HepG2 (cell line): ENCODE measurements around the gene DUS1L. TPM values are rescaled to one million over a fixed set of nuclear protein-coding genes. Genes with fewer than 3 reads are reported as not detected.

Source experiments
- BRD4 ChIP-seq: sonication (generic); formaldehyde crosslinking; IDR thresholded peaks from 2 replicates; pipeline ENCODE4 v1.4.0; 2020; ENCODE audit warnings: missing genetic modification reagents
- CSRNP2 ChIP-seq: sonication (generic); formaldehyde crosslinking; conservative IDR thresholded peaks from 2 replicates; pipeline ENCODE4 v1.8.0; 2022; ENCODE audit warnings: low read depth, missing genetic modification reagents
- E2F5 ChIP-seq: sonication (generic); formaldehyde crosslinking; conservative IDR thresholded peaks from 2 replicates; pipeline ENCODE4 v1.4.0; 2020; ENCODE audit warnings: missing genetic modification reagents
- HNF4A ChIP-seq: sonication (generic); formaldehyde crosslinking; IDR thresholded peaks from 2 replicates; pipeline ENCODE4 v1.4.0; 2020; ENCODE audit warnings: missing genetic modification reagents
- KDM5A ChIP-seq: fragments of 200-600 bp; sonication (generic); IDR thresholded peaks from 2 replicates; pipeline ENCODE4 v1.7.0; 2018; ENCODE audit warnings: antibody characterized with exemption, mild to moderate bottlenecking, low read length, borderline replicate concordance
- KLF15 ChIP-seq: sonication (generic); formaldehyde crosslinking; IDR thresholded peaks from 2 replicates; pipeline ENCODE4 v1.8.1; 2023; ENCODE audit warnings: borderline replicate concordance, mild to moderate bottlenecking, inconsistent platforms, missing genetic modification reagents, mixed read lengths
- TMF1 ChIP-seq: sonication (generic); formaldehyde crosslinking; IDR thresholded peaks from 2 replicates; pipeline ENCODE4 v1.8.1; 2022; ENCODE audit warnings: low read depth, missing genetic modification reagents
- ZMYM3 ChIP-seq: sonication (generic); formaldehyde crosslinking; IDR thresholded peaks from 2 replicates; pipeline ENCODE4 v1.5.1; 2020; ENCODE audit warnings: mild to moderate bottlenecking, missing genetic modification reagents
- ZNF142 ChIP-seq: sonication (generic); formaldehyde crosslinking; IDR thresholded peaks from 2 replicates; pipeline ENCODE4 v1.4.0; 2020; ENCODE audit warnings: missing genetic modification reagents
- ZNF18 ChIP-seq: sonication (generic); formaldehyde crosslinking; IDR thresholded peaks from 2 replicates; pipeline ENCODE4 v1.8.0; 2022; ENCODE audit warnings: mild to moderate bottlenecking, missing genetic modification reagents; ENCODE audit not compliant: insufficient replicate concordance
- ZNF326 ChIP-seq: sonication (generic); formaldehyde crosslinking; IDR thresholded peaks from 2 replicates; pipeline ENCODE4 v1.4.0; 2020; ENCODE audit warnings: missing genetic modification reagents, borderline replicate concordance
- ZNF432 ChIP-seq: sonication (generic); formaldehyde crosslinking; IDR thresholded peaks from 2 replicates; pipeline ENCODE4 v1.5.0; 2020; ENCODE audit warnings: missing genetic modification reagents, mild to moderate bottlenecking, borderline replicate concordance
- ZNF512B ChIP-seq: sonication (generic); formaldehyde crosslinking; IDR thresholded peaks from 2 replicates; pipeline ENCODE4 v1.5.1; 2020; ENCODE audit warnings: missing genetic modification reagents, mild to moderate bottlenecking, borderline replicate concordance
- ZNF547 ChIP-seq: sonication (generic); formaldehyde crosslinking; IDR thresholded peaks from 2 replicates; pipeline ENCODE4 v1.5.1; 2020; ENCODE audit warnings: mild to moderate bottlenecking, missing genetic modification reagents
- ZNF562 ChIP-seq: sonication (generic); formaldehyde crosslinking; IDR thresholded peaks from 2 replicates; pipeline ENCODE4 v1.8.0; 2022; ENCODE audit warnings: missing genetic modification reagents, borderline replicate concordance
- ZNF703 ChIP-seq: sonication (generic); formaldehyde crosslinking; IDR thresholded peaks from 2 replicates; pipeline ENCODE4 v1.5.1; 2020; ENCODE audit warnings: missing genetic modification reagents, mild to moderate bottlenecking, moderate library complexity, borderline replicate concordance
- ZNF883 ChIP-seq: sonication (generic); formaldehyde crosslinking; IDR thresholded peaks from 2 replicates; pipeline ENCODE4 v1.5.1; 2020; ENCODE audit warnings: mild to moderate bottlenecking, missing genetic modification reagents; ENCODE audit errors: not compliant biosample characterization
- polyA plus RNA-seq, 8 experiments: library from polyadenylated mRNA; depleted of rRNA in 3 of 8; stranded (reverse) in 7 of 8; unstranded in 1 of 8; fragments of >200 nt; fragmentation: Illumina TruSeq in 4 of 8; extraction: Trizol in 4 of 8; gene quantifications; 2 replicates each; pipeline versions ENCODE4 v1.2.1 to v1.2.3, GENCODE V29; 2011 to 2016; ENCODE audit warnings: low read depth in 4 of 8, missing spikeins in 1 of 8, mixed read lengths in 1 of 8; ENCODE audit not compliant: insufficient read depth in 1 of 8
- total RNA-seq, 5 experiments: library from RNA; depleted of rRNA; stranded (reverse); fragments of >200 nt; fragmentation: Illumina TruSeq; extraction: Trizol; gene quantifications; 2 replicates each; pipeline ENCODE4 v1.2.3, GENCODE V29; 2016; ENCODE audit warnings: low read depth in 1 of 5

The DUS1L gene
- total and polyA plus RNA-seq, 2 of the 13 experiments (the other 11 are each of a cell fraction or from before 2014, with no cell fraction given): 81.0 to 109 TPM

- no peak; the same call in 1 of the 2 replicates for TF ChIP-seq ZNF142
- no peak for TF ChIP-seq KLF15
- TF ChIP-seq ZNF512B (CRISPR knock-in tag): no peak
- TF ChIP-seq BRD4 (CRISPR knock-in tag): no peak
- TF ChIP-seq ZNF18 (CRISPR knock-in tag): no peak
- TF ChIP-seq ZNF432: no peak
- TF ChIP-seq ZMYM3 (CRISPR knock-in tag): no peak
- TF ChIP-seq CSRNP2: no peak
- no peak for TF ChIP-seq TMF1 (CRISPR knock-in tag)
- TF ChIP-seq KDM5A: peak; percentile 44; the same call in 1 of the 2 replicates
- TF ChIP-seq E2F5: no peak
- TF ChIP-seq ZNF326 (CRISPR knock-in tag): no peak
- no peak for TF ChIP-seq ZNF562 (CRISPR knock-in tag)
- TF ChIP-seq HNF4A (CRISPR knock-in tag): no peak
- TF ChIP-seq ZNF547 (CRISPR knock-in tag): peak; percentile 36; the same call in 1 of the 2 replicates
- TF ChIP-seq ZNF703: peak; percentile 27; the same call in 1 of the 2 replicates
- TF ChIP-seq ZNF883 (CRISPR knock-in tag): no peak
Measured at GRCh38 chr17:82097919-82098168, 32.2 kb upstream of the DUS1L start (continued).
